GM20431 (cell line): ENCODE measurements around the gene APLN.

ENCODE experiments used
- in situ Hi-C: fragments of 300-500 bp; cut with MseI, MboI; formaldehyde crosslinking; loops from one replicate; pipeline ENCODE4 v1.15.0; 2020; ENCODE audit warnings: low sequenced_read_pairs; ENCODE audit not compliant: unreplicated experiment

The APLN gene

DNA sequence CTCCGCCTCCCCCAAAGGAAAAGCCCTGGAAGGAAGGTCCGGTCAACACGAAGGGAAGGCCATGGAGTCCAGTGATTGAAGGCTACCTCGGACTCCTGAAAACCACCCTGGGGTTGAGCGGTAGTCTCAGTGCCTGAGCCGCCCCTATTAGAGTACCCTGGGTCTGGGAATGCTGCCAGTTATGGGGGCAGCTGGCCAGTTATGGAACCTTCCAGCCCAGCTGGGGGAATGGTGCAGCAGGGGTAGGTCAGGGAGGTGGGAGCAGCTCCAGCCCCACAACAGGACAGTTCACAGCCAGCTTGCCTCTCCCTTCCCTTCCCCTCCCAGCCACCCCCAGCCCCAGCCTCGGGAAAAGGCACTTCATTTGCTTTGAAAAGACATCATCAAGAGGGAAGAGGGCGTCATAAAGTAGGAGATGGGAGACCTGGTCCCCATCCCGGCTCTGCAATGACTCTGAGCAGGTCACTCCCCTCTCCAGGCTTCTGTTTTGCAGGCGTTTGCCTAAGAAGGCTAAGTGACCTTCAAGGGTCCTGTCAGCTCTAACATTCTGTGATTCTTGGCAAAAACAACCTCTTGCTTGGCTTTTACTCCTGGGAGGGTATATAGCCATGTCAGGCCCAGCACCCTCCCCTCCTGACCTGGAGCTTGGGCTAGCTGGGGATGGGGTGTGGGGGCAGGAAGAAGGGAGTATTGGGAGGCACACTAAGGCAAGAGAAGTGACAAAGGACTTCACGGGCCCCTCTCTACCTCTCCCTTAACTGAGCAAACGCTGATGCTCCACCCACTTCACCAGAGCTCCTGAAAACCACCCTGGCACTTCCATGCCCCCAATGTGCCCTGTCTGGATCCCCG, 8.0 kb downstream of the APLN start:
- in situ Hi-C loops: no loop called here

- in situ Hi-C loops: no loop called here
Measured at GRCh38 chrX:129642641-129643040, 12.1 kb downstream of the APLN start.

GRCh38 chrX:129641941-129642340, 12.8 kb downstream of the APLN start:
- in situ Hi-C loops: no loop called here

GRCh38 chrX:129641469-129641868, 13.3 kb downstream of the APLN start:
- in situ Hi-C loops: no loop called here

- in situ Hi-C loops: no loop called here
Measured at GRCh38 chrX:129640737-129641136, 14.0 kb downstream of the APLN start.

GRCh38 chrX:129638917-129639316, 15.8 kb downstream of the APLN start:
- in situ Hi-C loops: no loop called here

GRCh38 chrX:129637217-129638109, 17.3 kb downstream of the APLN start:
- in situ Hi-C loops: no loop called here

- in situ Hi-C loops: no loop called here
Measured at GRCh38 chrX:129636175-129636681, 18.5 kb downstream of the APLN start.

GRCh38 chrX:129634541-129634940, 20.2 kb downstream of the APLN start:
- in situ Hi-C loops: no loop called here

DNA sequence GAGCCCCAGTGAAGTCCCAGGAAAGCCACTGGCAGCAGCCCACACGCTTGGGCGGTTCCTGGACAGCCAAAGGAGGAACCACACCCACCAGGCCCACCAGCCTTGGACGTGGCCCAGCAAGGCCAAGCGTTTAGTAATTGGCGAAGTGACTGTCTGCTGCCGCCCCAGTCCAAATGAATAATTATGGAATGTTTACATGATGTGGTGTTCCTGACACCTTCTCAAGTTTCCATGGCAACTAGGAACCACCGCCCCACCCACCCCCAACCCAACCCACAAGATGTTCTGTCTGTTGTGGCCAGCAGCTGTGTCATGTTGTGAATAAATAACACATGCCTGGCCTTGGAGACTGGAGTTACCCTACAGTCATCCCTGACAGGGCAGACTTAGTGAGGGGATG, 22.3 kb downstream of the APLN start:
- in situ Hi-C loops: no loop called here

DNA sequence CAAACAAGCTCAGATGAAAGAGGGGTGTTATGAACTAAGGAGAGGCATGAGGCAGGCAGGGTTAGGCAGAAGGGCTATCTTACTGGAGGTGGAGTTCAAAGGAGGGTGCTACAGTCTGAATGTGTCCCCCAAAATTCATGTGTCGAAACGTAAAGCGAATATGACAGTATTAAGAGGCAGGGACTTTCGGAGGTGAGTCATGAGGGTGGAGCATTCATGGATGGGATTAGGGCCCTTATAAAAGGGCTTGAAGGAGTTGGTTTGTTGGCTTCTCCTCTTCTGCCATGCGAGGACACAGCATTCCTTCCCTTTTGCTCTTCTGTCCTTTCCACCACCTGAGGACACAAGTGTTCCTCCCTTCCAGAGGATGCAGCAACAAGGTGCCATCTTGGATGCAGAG, 22.9 kb downstream of the APLN start:
- in situ Hi-C loops: no loop called here

DNA sequence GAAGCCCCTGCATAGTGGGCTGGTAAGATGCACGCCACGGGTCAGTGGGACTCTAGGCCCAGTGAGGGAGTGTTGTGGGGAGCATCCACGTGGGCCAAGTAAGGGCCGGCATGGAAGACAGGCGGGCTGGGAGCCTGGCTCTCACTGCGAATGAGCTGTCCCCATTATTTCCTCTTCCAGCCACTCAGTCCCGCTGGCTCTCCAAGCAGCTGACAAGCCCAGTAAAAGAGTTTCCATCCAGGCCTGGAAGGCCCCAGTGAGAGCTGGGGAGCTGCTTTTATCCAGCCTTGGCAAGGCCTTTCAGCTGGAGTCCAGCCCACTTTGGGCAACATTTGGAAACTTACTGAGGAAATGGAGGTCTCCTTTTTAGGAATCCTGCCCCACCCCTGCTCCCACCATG, 24.9 kb downstream of the APLN start:
- in situ Hi-C loops: no loop called here

GRCh38 chrX:129626026-129626425, 28.7 kb downstream of the APLN start:
- in situ Hi-C loops: no loop called here

- in situ Hi-C loops: loop anchor here (25.0 kb wide), 1 partner anchor 414 kb away; no protein-coding TSS in a partner anchor
Measured at GRCh38 chrX:129622757-129623301, 31.9 kb downstream of the APLN start.

GRCh38 chrX:129618997-129619396, 35.8 kb downstream of the APLN start:
- in situ Hi-C loops: loop anchor here (25.0 kb wide), 1 partner anchor 418 kb away; no protein-coding TSS in a partner anchor

GRCh38 chrX:129617420-129617819, 37.3 kb downstream of the APLN start:
- in situ Hi-C loops: loop anchor here (25.0 kb wide), 1 partner anchor 420 kb away; no protein-coding TSS in a partner anchor

- in situ Hi-C loops: loop anchor here (25.0 kb wide), 1 partner anchor 423 kb away; no protein-coding TSS in a partner anchor
Measured at GRCh38 chrX:129614481-129615255, 40.1 kb downstream of the APLN start.

DNA sequence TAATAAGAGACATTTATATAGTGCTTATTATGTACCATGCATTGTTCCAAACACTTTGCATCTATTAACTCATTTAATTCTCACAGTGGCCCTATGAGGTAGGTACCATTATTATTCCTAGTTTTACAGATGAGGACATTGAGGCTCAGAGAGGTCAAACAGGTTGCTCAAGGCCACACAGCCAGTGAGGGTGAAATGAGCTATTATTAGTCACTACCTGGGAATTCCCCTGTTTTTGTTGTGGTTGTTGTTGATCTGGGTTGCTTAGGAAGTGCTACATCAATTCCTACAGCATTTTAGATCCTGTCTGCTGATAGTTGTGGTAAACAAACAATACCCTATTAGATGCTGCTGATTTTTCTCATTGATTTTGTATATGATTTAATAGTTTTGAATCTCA, 41.2 kb downstream of the APLN start:
- in situ Hi-C loops: loop anchor here (25.0 kb wide), 1 partner anchor 424 kb away; no protein-coding TSS in a partner anchor

DNA sequence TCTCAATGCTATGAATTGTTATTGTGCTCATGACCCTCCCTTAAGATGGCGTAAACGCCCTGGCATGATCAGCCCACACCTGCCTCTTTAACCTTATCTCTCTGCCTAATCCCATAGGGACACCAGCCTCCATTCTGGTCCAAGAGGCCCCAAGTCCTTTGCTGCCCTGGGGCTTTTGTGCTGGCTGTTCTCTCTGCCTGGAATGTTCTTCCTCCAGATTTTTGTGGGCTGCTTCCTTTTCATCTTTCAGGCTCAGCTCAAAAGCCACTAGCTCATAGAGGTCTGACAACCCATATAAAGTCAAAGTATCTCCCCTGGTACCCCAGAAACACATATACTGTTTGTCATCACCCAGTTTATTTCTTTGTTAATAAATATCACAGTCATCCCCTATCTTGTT, 42.4 kb downstream of the APLN start:
- in situ Hi-C loops: loop anchor here (25.0 kb wide), 1 partner anchor 425 kb away; no protein-coding TSS in a partner anchor
